Uterus (tissue), 2 donors: ENCODE measurements around the gene INHA.

Source experiments
- POLR2A ChIP-seq, 2 donors: fragments of 450-650 bp; IDR thresholded peaks; one replicate each; pipeline ENCODE4 v1.6.1; 2016; ENCODE audit warnings: antibody characterized with exemption in 2 of 2, mild to moderate bottlenecking in 1 of 2, moderate library complexity in 1 of 2
- TF ChIP-seq, protein P1 (sequence below), 4 experiments: fragments of 200-600 bp in 2 of 4; fragments of 450-650 bp in 2 of 4; sonication (generic) in 2 of 4; IDR thresholded peaks; one replicate each; pipeline ENCODE4 v1.5.1; 2016 to 2019; ENCODE audit warnings: antibody characterized with exemption in 4 of 4, mild to moderate bottlenecking in 2 of 4, moderate library complexity in 1 of 4

DNA sequence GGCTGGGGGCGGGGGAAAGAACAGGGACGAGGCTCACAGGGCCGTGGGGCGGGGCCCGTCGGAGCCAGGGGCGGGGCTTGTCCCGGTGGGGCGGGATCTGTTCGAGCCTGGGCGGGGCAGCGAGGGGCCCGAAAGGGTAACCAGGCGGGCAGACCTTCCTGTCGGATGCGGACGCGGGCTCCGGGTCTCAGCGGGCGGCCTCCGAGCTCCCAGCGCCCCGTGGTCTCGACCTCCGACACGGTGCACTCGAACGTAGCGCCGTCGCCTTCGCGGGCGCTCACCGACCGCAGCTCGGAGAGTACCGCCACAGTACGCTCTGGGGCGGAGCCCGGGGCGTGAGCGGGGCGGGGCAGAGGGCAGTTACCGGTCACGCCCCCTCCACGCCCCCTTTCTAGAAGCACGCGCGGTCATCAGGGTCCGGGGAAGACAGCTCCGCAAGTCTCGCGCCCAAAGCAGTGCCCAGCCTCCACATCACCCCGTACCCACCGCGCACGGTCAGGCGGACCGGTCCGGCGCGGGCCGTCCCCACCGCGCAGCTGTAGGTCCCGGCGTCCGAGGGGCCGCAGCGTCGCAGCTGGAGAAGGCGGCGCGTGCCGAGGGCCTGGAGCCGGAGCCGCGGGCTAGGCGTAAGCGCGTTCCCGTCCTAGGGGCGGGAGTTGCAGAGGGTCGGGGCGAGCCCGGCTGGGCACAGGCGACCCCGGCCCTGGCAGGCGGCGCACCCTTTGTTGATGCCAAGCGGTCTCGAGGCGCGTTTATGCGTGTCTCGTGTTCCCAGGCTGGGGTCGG, 19.5 kb upstream of the INHA start:
- TF ChIP-seq, protein P1, sequence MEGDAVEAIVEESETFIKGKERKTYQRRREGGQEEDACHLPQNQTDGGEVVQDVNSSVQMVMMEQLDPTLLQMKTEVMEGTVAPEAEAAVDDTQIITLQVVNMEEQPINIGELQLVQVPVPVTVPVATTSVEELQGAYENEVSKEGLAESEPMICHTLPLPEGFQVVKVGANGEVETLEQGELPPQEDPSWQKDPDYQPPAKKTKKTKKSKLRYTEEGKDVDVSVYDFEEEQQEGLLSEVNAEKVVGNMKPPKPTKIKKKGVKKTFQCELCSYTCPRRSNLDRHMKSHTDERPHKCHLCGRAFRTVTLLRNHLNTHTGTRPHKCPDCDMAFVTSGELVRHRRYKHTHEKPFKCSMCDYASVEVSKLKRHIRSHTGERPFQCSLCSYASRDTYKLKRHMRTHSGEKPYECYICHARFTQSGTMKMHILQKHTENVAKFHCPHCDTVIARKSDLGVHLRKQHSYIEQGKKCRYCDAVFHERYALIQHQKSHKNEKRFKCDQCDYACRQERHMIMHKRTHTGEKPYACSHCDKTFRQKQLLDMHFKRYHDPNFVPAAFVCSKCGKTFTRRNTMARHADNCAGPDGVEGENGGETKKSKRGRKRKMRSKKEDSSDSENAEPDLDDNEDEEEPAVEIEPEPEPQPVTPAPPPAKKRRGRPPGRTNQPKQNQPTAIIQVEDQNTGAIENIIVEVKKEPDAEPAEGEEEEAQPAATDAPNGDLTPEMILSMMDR (IDR thresholded peaks at IDR 0.05) = no peak
- TF ChIP-seq POLR2A (IDR thresholded peaks at IDR 0.05) = peak in 1 of 2 donors; percentile 34
